Neural progenitor cell (in vitro differentiated cells): ENCODE measurements around the gene PTPRK. TPM values are rescaled to one million over a fixed set of nuclear protein-coding genes. Genes with fewer than 3 reads are reported as not detected.

Experiments
- DNase-seq: peaks from one replicate; pipeline ENCODE4 v3.0.0-alpha.2; 2016; ENCODE audit warnings: low spot score
- H2AFZ ChIP-seq: fragments of 200-600 bp; sonication (generic); replicated peaks from 2 replicates; pipeline ENCODE4 v1.6.1; 2016; ENCODE audit warnings: antibody characterized with exemption
- H3F3A ChIP-seq: fragments of 200-600 bp; sonication (generic); 2 replicates; pipeline ENCODE4 v1.6.1; 2016; ENCODE audit warnings: antibody characterized with exemption, low read depth
- H3K27ac ChIP-seq: fragments of 200-600 bp; sonication (generic); 2 replicates; pipeline ENCODE4 v1.5.1; 2016; ENCODE audit warnings: mild to moderate bottlenecking
- H3K27me3 ChIP-seq: fragments of 200-600 bp; sonication (generic); 2 replicates; pipeline ENCODE4 v1.6.1; 2016; ENCODE audit warnings: mild to moderate bottlenecking, moderate library complexity
- H3K36me3 ChIP-seq: fragments of 200-600 bp; sonication (generic); 2 replicates; pipeline ENCODE4 v1.5.1; 2016
- H3K4me1 ChIP-seq: fragments of 200-600 bp; sonication (generic); 2 replicates; pipeline ENCODE4 v1.6.1; 2016; ENCODE audit warnings: mixed run types
- H3K4me2 ChIP-seq: fragments of 200-600 bp; sonication (generic); 2 replicates; pipeline ENCODE4 v1.6.1; 2016
- H3K4me3 ChIP-seq: fragments of 200-600 bp; sonication (generic); 2 replicates; pipeline ENCODE4 v1.5.1; 2016
- H3K79me2 ChIP-seq: fragments of 200-600 bp; sonication (generic); 2 replicates; pipeline ENCODE4 v1.6.1; 2016; ENCODE audit warnings: low read depth
- H3K9ac ChIP-seq: fragments of 200-600 bp; sonication (generic); 2 replicates; pipeline ENCODE4 v1.6.1; 2016
- H3K9me3 ChIP-seq: fragments of 200-600 bp; sonication (generic); 2 replicates; pipeline ENCODE4 v1.5.1; 2016; ENCODE audit warnings: low read depth
- H4K20me1 ChIP-seq: fragments of 200-600 bp; sonication (generic); 2 replicates; pipeline ENCODE4 v1.6.1; 2016; ENCODE audit warnings: low read depth
- H3K27ac Mint-ChIP-seq: 3 replicates; pipeline ENCODE4 v1.8.0; 2021; ENCODE audit warnings: mixed read lengths
- H3K27me3 Mint-ChIP-seq: 2 replicates; pipeline ENCODE4 v1.8.0; 2022; ENCODE audit warnings: low read depth, mild to moderate bottlenecking, inconsistent platforms, moderate library complexity, mixed read lengths; ENCODE audit not compliant: insufficient read depth
- H3K36me3 Mint-ChIP-seq: 3 replicates; pipeline ENCODE4 v1.8.0; 2021; ENCODE audit warnings: mixed read lengths
- H3K4me1 Mint-ChIP-seq: 3 replicates; pipeline ENCODE4 v1.8.0; 2021; ENCODE audit warnings: mixed read lengths
- H3K4me3 Mint-ChIP-seq: 3 replicates; pipeline ENCODE4 v1.8.0; 2021; ENCODE audit warnings: mild to moderate bottlenecking, moderate library complexity, mixed read lengths
- H3K9me3 Mint-ChIP-seq: 3 replicates; pipeline ENCODE4 v1.8.0; 2020; ENCODE audit warnings: mixed read lengths
- EZH2 ChIP-seq: fragments of 200-600 bp; sonication (generic); IDR thresholded peaks from 2 replicates; pipeline ENCODE4 v1.6.1; 2017; ENCODE audit warnings: antibody characterized with exemption, mild to moderate bottlenecking, moderate library complexity
- EZH2phosphoT487 ChIP-seq: fragments of 200-600 bp; sonication (generic); IDR thresholded peaks from 2 replicates; pipeline ENCODE4 v1.6.1; 2017; ENCODE audit warnings: antibody characterized with exemption
- total RNA-seq: library from RNA; depleted of rRNA; stranded (reverse); fragments of >200 nt; gene quantifications from 2 replicates; pipeline ENCODE4 v1.2.3, GENCODE V29; 2015; ENCODE audit warnings: low replicate concordance
- TF ChIP-seq, protein P1 (sequence below): fragments of 200-600 bp; sonication (generic); IDR thresholded peaks from 2 replicates; pipeline ENCODE4 v1.5.1; 2017; ENCODE audit warnings: antibody characterized with exemption, mild to moderate bottlenecking

The PTPRK gene
- 30.9 and 35.0 TPM in 2 replicates for total RNA-seq

DNA sequence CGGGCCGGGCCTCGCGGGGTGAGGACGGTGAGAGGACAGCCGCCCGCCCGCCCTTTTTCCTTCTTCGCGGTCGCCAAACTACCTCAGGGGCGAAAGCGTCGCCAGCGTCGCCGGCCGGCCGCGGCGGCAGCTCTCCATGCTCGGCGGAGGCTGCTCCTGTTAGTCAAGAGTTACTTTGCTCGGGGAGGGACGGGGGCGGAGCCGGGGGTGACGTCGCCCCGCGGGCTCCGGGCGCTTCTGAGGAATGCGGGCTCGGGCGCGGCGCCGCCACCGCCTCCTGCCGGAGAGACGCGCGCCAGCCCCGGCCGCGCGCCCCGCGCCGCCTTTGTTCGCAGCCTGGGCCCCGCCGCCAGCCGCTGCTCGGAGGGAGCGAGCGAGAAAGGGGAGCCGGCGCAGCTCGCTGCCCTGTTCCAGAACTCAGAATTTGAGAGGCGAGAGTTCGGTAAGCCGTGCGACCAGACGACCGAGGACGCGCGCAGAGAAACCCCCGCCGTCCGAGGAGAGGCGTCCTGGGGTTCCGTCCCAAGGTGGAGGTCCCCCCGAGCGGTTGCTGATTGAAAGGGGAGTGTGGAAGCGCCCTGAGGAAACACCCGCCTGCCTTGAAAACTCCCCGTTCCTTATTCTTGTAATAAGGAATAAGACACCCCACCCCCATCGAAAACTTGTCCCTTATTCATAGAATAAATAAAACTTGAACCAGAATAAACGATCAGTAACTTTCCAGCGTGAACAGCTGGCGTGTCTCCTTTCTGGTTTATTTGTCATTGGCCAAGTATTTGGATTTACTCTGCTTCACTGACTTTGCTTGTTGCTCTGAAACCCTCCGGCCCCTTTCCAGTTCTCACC lies at the start of gene PTPRK:
TSS of gene PTPRK (minus strand) at position 164 of the 846 bp plus-strand sequence. CDS start 241 bp downstream, outside the sequence.
- Histone ChIP-seq H3K36me3 (no peaks in the 10 kb centered on the region), H2AFZ (peak within 1 kb of the TSS; percentile 92), H3K4me1 (peaks cover 19% of the 10 kb centered on the region), H3F3A (peaks cover 13% of the 10 kb centered on the region), H4K20me1 (peaks cover 30% of the 10 kb centered on the region), H3K79me2 (peaks cover 40% of the 10 kb centered on the region), H3K27ac (peak within 1 kb of the TSS; percentile 95), H3K9ac (peak within 1 kb of the TSS; percentile 86), H3K27me3 (no peaks in the 10 kb centered on the region), H3K4me3 (peak within 1 kb of the TSS; percentile 64), H3K4me2 (peak within 1 kb of the TSS; percentile 95), H3K9me3 (no peaks in the 10 kb centered on the region)
- H3K27ac Mint-ChIP-seq: peak within 1 kb of the TSS; percentile 99
- H3K36me3 Mint-ChIP-seq: no peaks in the 10 kb centered on the region
- H3K4me1 Mint-ChIP-seq: peaks cover 38% of the 10 kb centered on the region
- no peak for TF ChIP-seq EZH2phosphoT487
- TF ChIP-seq, protein P1, sequence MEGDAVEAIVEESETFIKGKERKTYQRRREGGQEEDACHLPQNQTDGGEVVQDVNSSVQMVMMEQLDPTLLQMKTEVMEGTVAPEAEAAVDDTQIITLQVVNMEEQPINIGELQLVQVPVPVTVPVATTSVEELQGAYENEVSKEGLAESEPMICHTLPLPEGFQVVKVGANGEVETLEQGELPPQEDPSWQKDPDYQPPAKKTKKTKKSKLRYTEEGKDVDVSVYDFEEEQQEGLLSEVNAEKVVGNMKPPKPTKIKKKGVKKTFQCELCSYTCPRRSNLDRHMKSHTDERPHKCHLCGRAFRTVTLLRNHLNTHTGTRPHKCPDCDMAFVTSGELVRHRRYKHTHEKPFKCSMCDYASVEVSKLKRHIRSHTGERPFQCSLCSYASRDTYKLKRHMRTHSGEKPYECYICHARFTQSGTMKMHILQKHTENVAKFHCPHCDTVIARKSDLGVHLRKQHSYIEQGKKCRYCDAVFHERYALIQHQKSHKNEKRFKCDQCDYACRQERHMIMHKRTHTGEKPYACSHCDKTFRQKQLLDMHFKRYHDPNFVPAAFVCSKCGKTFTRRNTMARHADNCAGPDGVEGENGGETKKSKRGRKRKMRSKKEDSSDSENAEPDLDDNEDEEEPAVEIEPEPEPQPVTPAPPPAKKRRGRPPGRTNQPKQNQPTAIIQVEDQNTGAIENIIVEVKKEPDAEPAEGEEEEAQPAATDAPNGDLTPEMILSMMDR: peak; percentile 57
- peak; percentile 97 for DNase-seq
- no peaks in the 10 kb centered on the region for H3K9me3 Mint-ChIP-seq
- peak within 1 kb of the TSS; percentile 97 for H3K4me3 Mint-ChIP-seq
- H3K27me3 Mint-ChIP-seq: no peaks in the 10 kb centered on the region

DNA sequence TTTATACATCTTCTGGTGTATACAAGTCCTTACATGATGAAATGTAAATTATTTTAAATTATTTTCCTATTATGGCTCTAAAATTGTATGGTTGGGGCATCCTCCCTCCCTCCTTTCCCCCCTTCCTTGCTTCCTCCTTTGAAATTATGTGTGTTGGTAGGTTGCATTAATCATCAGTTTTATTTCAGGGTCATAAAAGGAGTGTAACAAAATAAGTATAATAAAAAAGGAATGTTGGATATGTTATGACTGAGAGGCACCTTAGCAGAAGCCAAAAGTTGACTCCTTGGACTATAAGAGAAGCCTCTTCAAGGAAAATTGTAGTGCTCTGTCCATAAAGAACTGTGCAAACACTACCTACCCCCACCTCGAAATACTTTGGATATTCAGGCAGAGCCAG lies 46.6 kb upstream of the PTPRK start:
- H3K4me2 ChIP-seq: no peak overlapping the region
- no peak for TF ChIP-seq EZH2phosphoT487
- TF ChIP-seq EZH2: no peak
- TF ChIP-seq, protein P1: no peak
- Mint-ChIP-seq H3K9me3 (no peaks in the 10 kb centered on the region), H3K27ac (no peak overlapping the region), H3K36me3 (no peaks in the 10 kb centered on the region), H3K4me3 (no peak overlapping the region), H3K27me3 (no peaks in the 10 kb centered on the region), H3K4me1 (peaks cover 13% of the 10 kb centered on the region)
- H3K4me1 ChIP-seq: no peaks in the 10 kb centered on the region
- no peak overlapping the region for H3K9ac ChIP-seq
- H3K4me3 ChIP-seq: no peak overlapping the region
- H2AFZ ChIP-seq: no peak overlapping the region
- no peaks in the 10 kb centered on the region for H3F3A ChIP-seq
- H3K36me3 ChIP-seq: no peaks in the 10 kb centered on the region
- H3K27me3 ChIP-seq: no peaks in the 10 kb centered on the region
- H3K27ac ChIP-seq: no peak overlapping the region
- no peaks in the 10 kb centered on the region for H3K9me3 ChIP-seq
- H4K20me1 ChIP-seq: no peaks in the 10 kb centered on the region
- no peak for DNase-seq
- H3K79me2 ChIP-seq: no peaks in the 10 kb centered on the region

DNA sequence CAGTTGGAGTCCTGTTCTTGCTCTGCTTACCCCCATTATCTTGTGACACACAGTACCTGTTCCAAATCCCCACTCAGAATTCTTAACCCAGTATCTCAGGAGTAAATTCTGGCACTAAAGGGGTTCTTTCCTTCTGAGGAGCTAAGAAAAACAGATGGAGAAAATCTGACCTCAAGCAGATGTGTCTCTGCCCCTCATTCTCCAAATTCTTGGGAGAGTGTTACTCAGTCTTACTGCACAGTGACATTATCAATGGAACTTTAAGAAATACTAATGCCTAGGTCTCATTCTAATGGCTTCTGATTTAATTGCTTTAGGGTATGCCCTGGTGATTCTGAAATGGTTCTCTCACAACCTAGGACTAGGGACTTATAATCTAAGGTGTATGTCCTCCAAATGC lies 40.6 kb upstream of the PTPRK start:
- Histone ChIP-seq H3F3A (no peaks in the 10 kb centered on the region), H3K4me3 (no peak overlapping the region), H2AFZ (no peak overlapping the region), H3K27me3 (no peaks in the 10 kb centered on the region), H3K27ac (no peak overlapping the region), H3K36me3 (no peaks in the 10 kb centered on the region), H3K9me3 (no peaks in the 10 kb centered on the region), H3K4me2 (no peak overlapping the region), H4K20me1 (no peaks in the 10 kb centered on the region), H3K9ac (no peak overlapping the region), H3K79me2 (no peaks in the 10 kb centered on the region), H3K4me1 (no peaks in the 10 kb centered on the region)
- no peak overlapping the region for H3K27ac Mint-ChIP-seq
- DNase-seq: no peak
- H3K4me1 Mint-ChIP-seq: no peaks in the 10 kb centered on the region
- H3K9me3 Mint-ChIP-seq: no peaks in the 10 kb centered on the region
- no peak overlapping the region for H3K4me3 Mint-ChIP-seq
- no peak for TF ChIP-seq EZH2phosphoT487
- no peak for TF ChIP-seq EZH2
- TF ChIP-seq, protein P1: no peak
- H3K27me3 Mint-ChIP-seq: peaks cover 4% of the 10 kb centered on the region
- no peaks in the 10 kb centered on the region for H3K36me3 Mint-ChIP-seq
